Measurements from ENCODE around the gene CATSPERB.
"Not testable (repeated sequence)": the region's sequence is repeated elsewhere in the genome, so short reads cannot be mapped to it uniquely, and the experiment has no call there.

Gene CATSPERB

DNA sequence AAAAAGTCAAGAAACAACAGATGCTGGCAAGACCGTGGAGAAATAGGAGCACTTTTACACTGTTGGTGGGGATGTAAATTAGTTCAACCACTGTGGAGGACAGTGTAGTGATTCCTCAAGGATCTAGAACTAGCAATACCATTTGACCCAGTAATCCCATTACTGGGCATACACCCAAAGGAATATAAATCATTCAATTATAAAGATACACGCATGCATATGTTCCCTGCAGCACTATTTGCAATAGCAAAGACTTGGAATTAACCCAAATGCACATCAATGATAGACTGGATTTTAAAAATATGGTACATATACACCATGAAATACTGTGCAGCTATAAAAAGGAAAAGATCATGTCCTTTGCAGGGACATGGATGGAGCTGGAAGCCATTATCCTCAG lies 18.0 kb upstream of the CATSPERB start:
- Mint-ChIP-seq H3K4me1 (no peaks in the 10 kb centered on the region), H3K4me3 (no peak overlapping the region), H3K36me3 (peaks cover 10% of the 10 kb centered on the region), H3K27me3 (peaks cover 7% of the 10 kb centered on the region), H3K27ac (no peak overlapping the region), H3K9me3 (no peaks in the 10 kb centered on the region)
- CTCF ChIA-PET: no interaction called here
- no peak for DNase-seq

DNA sequence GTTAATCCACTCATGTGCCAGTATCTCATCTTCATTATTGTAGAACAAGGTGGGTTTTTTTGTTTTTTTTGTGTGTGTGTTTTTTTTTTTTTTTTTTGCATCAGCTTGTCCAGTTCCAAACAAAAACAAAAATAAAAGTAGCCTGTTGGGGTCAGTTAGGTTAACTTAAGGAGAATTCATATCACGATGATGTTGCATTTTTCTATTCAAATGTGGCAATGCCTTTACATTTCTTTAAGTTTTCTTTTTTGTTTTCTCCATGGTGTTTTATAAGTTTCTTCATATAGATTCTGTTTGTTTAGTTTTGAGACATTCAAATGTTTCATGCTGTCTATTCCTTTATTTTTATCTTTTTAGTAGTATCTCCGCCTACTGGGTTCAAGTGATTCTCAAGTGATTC lies 16.2 kb upstream of the CATSPERB start:
- peaks cover 3% of the 10 kb centered on the region for H3K27me3 Mint-ChIP-seq
- no peaks in the 10 kb centered on the region for H3K4me1 Mint-ChIP-seq
- peaks cover 10% of the 10 kb centered on the region for H3K36me3 Mint-ChIP-seq
- no peak overlapping the region for H3K4me3 Mint-ChIP-seq
- H3K27ac Mint-ChIP-seq: no peak overlapping the region
- CTCF ChIA-PET: no interaction called here
- no peaks in the 10 kb centered on the region for H3K9me3 Mint-ChIP-seq
- DNase-seq: no peak

DNA sequence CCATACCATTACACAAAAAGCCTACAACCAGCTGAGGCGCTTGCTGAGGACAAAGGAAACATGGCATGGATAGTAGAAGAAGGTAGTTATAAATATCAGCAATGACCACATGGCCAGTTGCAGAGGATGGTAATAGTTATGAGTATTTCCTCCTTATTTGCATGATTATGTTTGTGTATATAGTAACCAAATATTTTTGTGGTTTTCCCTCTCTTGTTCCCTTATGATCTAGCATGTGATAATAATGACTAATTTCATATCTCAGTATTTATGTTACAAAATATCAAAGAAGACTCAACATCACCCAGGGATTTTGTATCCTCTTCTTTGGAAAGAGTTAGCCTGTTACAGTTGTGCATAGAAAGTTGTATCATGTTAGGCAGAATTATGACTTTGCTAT lies 13.5 kb upstream of the CATSPERB start:
- Mint-ChIP-seq H3K9me3 (no peaks in the 10 kb centered on the region), H3K27ac (no peak overlapping the region), H3K4me3 (no peak overlapping the region), H3K27me3 (no peaks in the 10 kb centered on the region), H3K4me1 (no peaks in the 10 kb centered on the region), H3K36me3 (peaks cover 10% of the 10 kb centered on the region)
- DNase-seq: no peak
- CTCF ChIA-PET: no interaction called here

DNA sequence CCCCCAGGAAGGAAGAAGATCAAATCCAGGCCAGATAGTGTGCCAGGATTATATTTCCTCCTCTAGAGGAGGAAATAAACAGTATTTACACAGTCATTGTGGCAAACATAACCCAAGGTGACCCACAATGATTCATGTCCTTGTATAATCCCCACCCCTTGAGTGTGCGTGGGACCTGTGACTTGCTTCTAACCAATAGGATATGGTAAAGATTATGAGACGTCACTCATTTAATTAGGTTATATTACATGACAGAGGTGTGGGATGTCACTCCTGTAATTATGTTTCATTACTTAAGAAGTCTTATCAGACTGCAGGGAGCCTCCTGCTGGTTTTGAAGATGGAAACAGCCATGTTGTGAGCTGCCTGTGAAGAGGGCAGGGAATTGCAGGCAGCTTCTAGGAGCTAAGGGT lies 12.2 kb upstream of the CATSPERB start:
- no peak for DNase-seq
- H3K9me3 Mint-ChIP-seq: peaks cover 4% of the 10 kb centered on the region
- CTCF ChIA-PET: no interaction called here
- H3K36me3 Mint-ChIP-seq: peaks cover 11% of the 10 kb centered on the region
- peaks cover 4% of the 10 kb centered on the region for H3K27me3 Mint-ChIP-seq
- no peak overlapping the region for H3K27ac Mint-ChIP-seq
- H3K4me1 Mint-ChIP-seq: peaks cover 4% of the 10 kb centered on the region
- no peak overlapping the region for H3K4me3 Mint-ChIP-seq

DNA sequence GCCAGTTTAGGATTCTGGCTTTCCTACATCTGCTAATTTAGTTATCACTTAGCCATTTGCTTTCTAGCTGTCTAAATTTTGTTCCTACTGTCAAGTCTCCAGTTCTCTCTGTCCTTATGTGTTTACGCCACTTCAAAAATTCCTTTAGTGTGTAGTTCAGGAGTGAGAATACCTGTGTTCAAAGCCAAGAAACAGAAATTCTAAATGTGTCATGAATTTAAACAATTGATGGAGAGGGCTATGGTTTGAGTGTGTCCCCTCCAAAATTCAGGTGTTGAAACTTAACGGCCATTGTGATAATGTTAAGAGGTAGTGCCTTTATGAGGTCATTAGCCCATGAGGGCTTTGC lies 11.4 kb upstream of the CATSPERB start:
- Mint-ChIP-seq H3K4me1 (peaks cover 4% of the 10 kb centered on the region), H3K27ac (no peak overlapping the region), H3K27me3 (peaks cover 4% of the 10 kb centered on the region), H3K9me3 (peaks cover 4% of the 10 kb centered on the region), H3K4me3 (no peak overlapping the region), H3K36me3 (peaks cover 6% of the 10 kb centered on the region)
- DNase-seq: no peak
- CTCF ChIA-PET: no interaction called here

DNA sequence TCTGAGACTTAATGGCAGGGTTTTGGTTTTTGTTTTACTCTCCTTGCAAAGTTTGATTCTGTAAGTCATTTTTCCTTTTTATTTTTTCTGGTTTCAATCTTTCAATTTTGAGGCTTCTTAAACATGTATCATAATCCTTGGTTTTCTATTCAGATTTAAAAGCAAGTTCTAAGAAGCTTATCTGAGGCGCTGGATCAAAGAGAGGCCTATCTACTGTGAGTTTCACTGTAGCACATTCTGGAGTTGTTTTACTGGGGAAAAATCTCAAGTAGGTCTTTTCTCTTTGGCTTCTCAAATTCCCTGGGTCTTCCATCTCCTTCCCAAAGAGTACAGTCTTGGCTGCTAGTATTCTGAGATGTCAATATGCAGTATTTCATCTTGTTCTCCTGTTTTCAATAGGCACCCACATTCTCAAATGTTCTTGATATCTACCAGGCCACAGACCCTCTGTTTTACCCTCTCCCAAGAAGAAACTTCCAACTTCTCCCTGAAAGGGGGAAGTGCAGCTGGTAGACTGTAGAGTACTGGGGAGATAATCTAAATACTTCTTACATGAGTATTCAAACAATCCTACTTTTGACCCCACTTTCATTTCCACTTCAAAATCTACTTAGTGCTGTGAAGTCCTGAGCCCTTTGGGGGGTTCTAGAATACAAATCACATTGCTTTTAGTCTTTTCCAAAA lies 10.9 kb upstream of the CATSPERB start:
- Mint-ChIP-seq H3K27me3 (peaks cover 4% of the 10 kb centered on the region), H3K27ac (no peak overlapping the region), H3K4me1 (peaks cover 4% of the 10 kb centered on the region), H3K9me3 (peaks cover 4% of the 10 kb centered on the region), H3K4me3 (no peak overlapping the region), H3K36me3 (peaks cover 4% of the 10 kb centered on the region)
- CTCF ChIA-PET: no interaction called here
- DNase-seq: no peak

DNA sequence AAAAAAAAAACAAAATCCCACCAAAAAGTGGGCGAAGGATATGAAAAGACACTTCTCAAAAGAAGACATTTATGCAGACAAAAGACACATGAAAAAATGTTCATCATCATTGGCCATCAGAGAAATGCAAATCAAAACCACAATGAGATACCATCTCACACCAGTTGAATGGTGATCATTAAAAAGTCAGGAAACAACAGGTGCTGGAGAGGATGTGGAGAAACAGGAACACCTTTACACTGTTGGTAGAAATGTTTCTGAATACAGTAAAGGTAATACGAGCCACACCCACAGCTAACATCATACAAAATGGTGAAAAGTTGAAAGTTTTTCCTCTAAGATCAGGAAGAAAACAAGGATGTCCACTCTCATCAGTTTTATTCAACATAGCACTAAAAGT lies 8.0 kb upstream of the CATSPERB start:
- H3K9me3 Mint-ChIP-seq, H3K27ac Mint-ChIP-seq, DNase-seq, H3K4me3 Mint-ChIP-seq, H3K27me3 Mint-ChIP-seq, H3K36me3 Mint-ChIP-seq, CTCF ChIA-PET, H3K4me1 Mint-ChIP-seq: not testable (repeated sequence)

DNA sequence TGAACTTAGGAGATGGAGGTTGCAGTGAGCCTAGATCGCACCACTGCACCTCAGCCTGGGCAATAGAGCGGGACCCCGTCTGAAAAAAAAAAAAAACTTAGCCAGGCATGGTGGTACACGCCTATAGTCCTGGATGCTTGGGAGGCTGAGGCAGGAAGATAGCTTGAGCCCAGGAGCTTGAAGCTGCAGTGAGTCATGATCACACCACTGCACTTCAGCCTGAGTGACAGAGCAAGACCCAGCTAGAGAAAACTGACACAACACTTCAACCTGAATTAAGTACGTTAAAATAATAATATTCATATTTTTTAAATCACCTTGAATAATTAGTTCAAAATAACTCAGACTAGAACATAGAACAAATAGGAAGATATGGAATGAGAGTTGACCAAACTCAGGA lies 5.7 kb upstream of the CATSPERB start:
- CTCF ChIA-PET: no interaction called here
- Mint-ChIP-seq H3K27ac (no peak overlapping the region), H3K4me3 (no peak overlapping the region), H3K4me1 (peaks cover 8% of the 10 kb centered on the region), H3K9me3 (peaks cover 4% of the 10 kb centered on the region), H3K27me3 (peaks cover 4% of the 10 kb centered on the region), H3K36me3 (peaks cover 7% of the 10 kb centered on the region)
- DNase-seq: no peak

DNA sequence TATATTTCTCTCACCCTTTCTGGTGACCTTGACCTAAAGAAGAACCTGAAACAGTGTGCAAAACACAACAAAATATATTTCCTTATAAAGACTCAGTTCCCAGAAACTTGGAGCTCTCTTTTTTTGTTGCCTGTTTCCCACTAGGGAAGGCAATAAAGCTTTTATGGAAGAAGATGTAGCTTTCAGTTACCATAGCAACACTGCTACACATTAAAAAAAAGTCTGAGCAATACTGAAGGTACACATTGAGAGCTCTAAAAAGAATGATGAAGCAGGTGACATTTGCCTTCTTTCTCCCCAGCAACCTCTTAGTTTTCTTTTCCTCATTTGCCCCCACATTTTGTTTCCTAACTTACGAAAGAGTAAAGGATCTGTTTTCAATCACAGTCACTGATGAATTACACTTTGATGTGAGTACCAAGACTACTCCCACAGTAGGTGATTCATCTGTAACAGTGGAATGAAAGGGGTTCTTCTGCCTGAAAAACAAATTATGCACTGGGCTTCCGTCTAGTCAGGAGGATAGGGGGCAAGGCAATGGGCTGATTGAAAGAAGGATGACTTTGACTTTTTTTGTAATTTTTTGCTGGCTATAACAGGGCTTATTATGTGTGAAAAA lies 1.1 kb upstream of the CATSPERB start:
- Mint-ChIP-seq H3K4me3 (no peak overlapping the region), H3K27ac (no peak overlapping the region)
- CTCF ChIA-PET: no interaction called here

DNA sequence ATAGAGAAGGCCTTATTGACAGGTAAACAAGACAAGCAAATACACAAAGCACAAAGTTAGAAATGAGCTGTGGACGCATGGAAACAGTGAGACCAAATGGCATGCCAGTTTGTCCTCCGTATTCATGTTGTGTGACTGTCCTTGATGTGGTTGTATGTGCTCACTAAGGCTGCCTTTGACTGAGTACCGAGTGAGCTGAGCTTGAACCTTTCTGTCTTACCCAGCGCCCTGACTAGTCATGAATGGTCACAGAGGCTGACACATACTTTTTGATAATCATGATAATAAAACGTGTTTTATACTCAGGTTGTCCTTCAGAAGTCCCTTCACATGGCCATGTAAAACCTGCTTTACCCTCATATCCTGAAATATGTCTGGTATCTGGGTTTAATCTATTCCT lies 553 bp upstream of the CATSPERB start:
- no peak overlapping the region for H3K4me3 Mint-ChIP-seq
- H3K36me3 Mint-ChIP-seq: peaks cover 2% of the 10 kb centered on the region
- no peak for DNase-seq
- H3K9me3 Mint-ChIP-seq: no peaks in the 10 kb centered on the region
- H3K27ac Mint-ChIP-seq: no peak overlapping the region
- peaks cover 4% of the 10 kb centered on the region for H3K4me1 Mint-ChIP-seq
- CTCF ChIA-PET: no interaction called here
- H3K27me3 Mint-ChIP-seq: no peaks in the 10 kb centered on the region

More for the DNA sequence above, 1.1 kb upstream of the CATSPERB start:
- DNase-seq: no peak
- H3K4me1 Mint-ChIP-seq: peaks cover 4% of the 10 kb centered on the region
- H3K36me3 Mint-ChIP-seq: peaks cover 2% of the 10 kb centered on the region
- no peaks in the 10 kb centered on the region for H3K27me3 Mint-ChIP-seq
- no peaks in the 10 kb centered on the region for H3K9me3 Mint-ChIP-seq

DNA sequence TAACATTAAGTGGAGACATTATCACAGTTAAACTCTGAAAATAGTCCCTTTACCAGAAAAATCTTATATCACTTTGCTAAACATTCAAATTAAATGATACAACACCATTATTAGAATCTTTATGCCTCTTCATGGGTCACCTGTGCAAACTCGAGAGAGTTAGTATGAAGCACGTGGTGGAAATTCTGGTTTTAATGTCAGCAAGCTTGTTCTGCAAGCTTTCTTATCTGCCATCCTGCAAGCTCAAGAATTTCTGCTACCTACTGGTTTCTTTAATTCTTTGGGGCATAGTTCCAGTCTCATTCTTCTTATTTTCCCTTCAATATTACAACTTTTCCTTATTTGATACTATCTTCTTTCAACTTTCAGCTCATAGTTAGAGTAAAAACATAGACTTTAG lies 868 bp downstream of the CATSPERB start:
- Mint-ChIP-seq H3K36me3 (peaks cover 2% of the 10 kb centered on the region), H3K4me1 (peaks cover 4% of the 10 kb centered on the region), H3K27ac (no peak overlapping the region), H3K4me3 (no peak overlapping the region), H3K27me3 (no peaks in the 10 kb centered on the region), H3K9me3 (no peaks in the 10 kb centered on the region)
- CTCF ChIA-PET: interaction anchor here (0.8 kb wide), 1 partner anchor 180 kb away, joined by 4 read pairs; no protein-coding TSS in a partner anchor
- DNase-seq: no peak

DNA sequence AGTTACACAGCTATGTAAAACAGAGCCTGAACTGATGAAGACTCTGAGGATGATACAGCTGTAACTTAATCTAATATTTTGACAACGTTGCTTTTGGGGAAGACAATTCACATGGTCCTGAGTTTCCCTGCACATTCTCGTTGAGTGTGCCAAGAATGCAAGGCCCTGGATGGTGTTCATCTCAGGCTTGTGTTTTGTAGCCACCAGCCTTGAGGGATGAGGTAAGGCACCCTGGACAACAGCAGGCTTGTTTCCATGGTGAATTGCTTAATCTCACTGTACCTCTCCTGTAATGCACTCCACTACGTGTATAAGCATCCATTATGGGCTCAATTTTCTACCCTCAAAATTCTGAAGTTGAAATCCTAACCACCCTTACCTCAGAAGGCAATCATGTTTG lies 2.1 kb downstream of the CATSPERB start:
- peaks cover 4% of the 10 kb centered on the region for H3K4me1 Mint-ChIP-seq
- no peak overlapping the region for H3K4me3 Mint-ChIP-seq
- H3K9me3 Mint-ChIP-seq: no peaks in the 10 kb centered on the region
- no peak for DNase-seq
- H3K36me3 Mint-ChIP-seq: no peaks in the 10 kb centered on the region
- no peaks in the 10 kb centered on the region for H3K27me3 Mint-ChIP-seq
- CTCF ChIA-PET: no interaction called here
- no peak overlapping the region for H3K27ac Mint-ChIP-seq

DNA sequence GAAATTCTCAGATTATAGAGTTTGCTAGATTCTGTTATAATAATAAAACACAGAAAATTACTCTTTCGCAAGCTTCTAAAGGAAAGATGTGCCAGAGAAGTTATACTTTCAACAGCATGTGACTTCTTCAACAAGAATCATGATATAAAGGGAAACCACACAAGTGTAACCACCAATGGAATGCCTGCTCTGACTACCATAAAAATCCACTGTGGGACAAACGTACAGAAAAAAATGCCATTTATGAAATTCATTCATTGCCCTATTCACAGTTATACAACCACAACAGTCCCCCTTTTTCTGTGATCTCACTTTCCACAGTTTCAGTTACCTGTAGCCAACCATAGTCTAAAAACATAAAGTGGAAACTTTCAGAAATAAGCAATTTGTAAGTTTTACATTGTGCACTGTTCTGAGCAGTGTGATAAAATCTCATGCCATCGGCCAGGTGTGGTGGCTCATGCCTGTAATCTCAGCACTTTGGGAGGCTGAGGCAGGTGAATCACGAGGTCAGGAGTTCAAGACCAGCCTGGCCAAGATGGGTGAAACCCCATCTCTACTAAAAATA lies 3.2 kb downstream of the CATSPERB start:
- H3K36me3 Mint-ChIP-seq: no peaks in the 10 kb centered on the region
- H3K27me3 Mint-ChIP-seq: no peaks in the 10 kb centered on the region
- DNase-seq: no peak
- H3K9me3 Mint-ChIP-seq: no peaks in the 10 kb centered on the region
- no peak overlapping the region for H3K27ac Mint-ChIP-seq
- H3K4me3 Mint-ChIP-seq: no peak overlapping the region
- CTCF ChIA-PET: no interaction called here
- peaks cover 4% of the 10 kb centered on the region for H3K4me1 Mint-ChIP-seq

DNA sequence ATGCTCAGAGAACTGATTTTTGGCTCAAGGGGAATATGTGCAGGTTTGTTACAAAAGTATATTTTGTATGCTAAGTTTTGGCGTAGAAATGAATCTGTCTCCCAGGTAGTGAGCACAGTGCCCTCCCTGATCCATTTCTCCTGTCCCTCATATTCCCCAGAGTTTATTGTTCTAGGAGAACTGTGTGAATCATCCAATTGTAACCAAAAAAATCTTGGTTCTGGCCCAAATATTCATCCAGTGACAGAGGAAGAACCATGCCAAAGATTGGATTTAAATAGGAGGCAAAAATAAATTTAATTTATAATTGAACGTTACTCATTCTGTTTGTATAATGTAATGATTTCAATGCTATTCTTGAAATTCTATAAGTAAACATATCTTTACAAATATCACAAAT lies 4.8 kb downstream of the CATSPERB start:
- Mint-ChIP-seq H3K9me3 (no peaks in the 10 kb centered on the region), H3K36me3 (no peaks in the 10 kb centered on the region)

DNA sequence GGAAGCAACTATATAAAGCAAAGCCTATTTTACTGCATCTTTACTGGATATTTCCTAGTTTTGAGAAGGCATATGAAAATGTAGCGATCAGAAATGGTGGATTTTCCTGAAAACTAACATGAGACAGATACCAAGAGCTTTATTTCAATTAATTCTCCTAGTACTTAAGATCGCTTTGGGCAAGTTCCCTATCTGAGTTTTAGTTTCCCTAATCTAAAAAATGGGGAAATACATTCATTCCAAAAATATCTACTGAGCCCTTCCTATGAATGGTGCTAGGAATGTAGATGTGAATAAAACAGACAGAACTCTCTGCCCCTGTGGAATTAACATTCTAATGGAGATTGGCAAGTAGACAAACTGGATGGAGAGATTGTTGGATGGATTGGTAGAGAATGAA lies 8.4 kb downstream of the CATSPERB start:
- no peaks in the 10 kb centered on the region for H3K36me3 Mint-ChIP-seq
- CTCF ChIA-PET: interaction anchor here (0.9 to 1.0 kb wide), 2 partner anchors 13 to 144 kb away, joined by 3 read pairs; partner anchors contain the start of gene TC2N
- no peaks in the 10 kb centered on the region for H3K27me3 Mint-ChIP-seq
- no peaks in the 10 kb centered on the region for H3K4me1 Mint-ChIP-seq
- DNase-seq: no peak
- H3K27ac Mint-ChIP-seq: no peak overlapping the region
- no peaks in the 10 kb centered on the region for H3K9me3 Mint-ChIP-seq
- H3K4me3 Mint-ChIP-seq: no peak overlapping the region

More for the DNA sequence above, 4.8 kb downstream of the CATSPERB start:
- Mint-ChIP-seq H3K27ac (no peak overlapping the region), H3K27me3 (no peaks in the 10 kb centered on the region), H3K4me3 (no peak overlapping the region), H3K4me1 (no peaks in the 10 kb centered on the region)
- DNase-seq: no peak
- CTCF ChIA-PET: no interaction called here

Measured in activated naive CD4-positive, alpha-beta T cell treated with anti-CD3 and anti-CD28 coated beads, Interleukin-2, amount 10 ng/mL, durations not matched to agents 7 days and 5 days (primary cell).